K562 (cell line): Measurements from ENCODE around the gene NFATC2. TPM values are rescaled to one million over a fixed set of nuclear protein-coding genes. Genes with fewer than 3 reads are reported as not detected.

Experiments used
- HOMEZ ChIP-seq: fragments of 250-450 bp; sonication (Bioruptor Pico); IDR thresholded peaks from 2 replicates; pipeline ENCODE4 v1.4.0; 2020; ENCODE audit warnings: mild to moderate bottlenecking, moderate library complexity
- polyA plus RNA-seq, 8 experiments: library from polyadenylated mRNA; depleted of rRNA in 4 of 8; stranded (reverse) in 5 of 8; unstranded in 3 of 8; fragments of >200 nt; fragmentation: Nextera tagmentation in 2 of 8; fragmentation: Illumina TruSeq in 1 of 8; extraction: Ambion mirVana in 2 of 8; extraction: Trizol in 1 of 8; gene quantifications; 2 replicates each; pipeline versions ENCODE4 v1.2.1 to v1.2.3, GENCODE V29; 2011 to 2014; ENCODE audit warnings: inconsistent platforms in 1 of 8, missing spikeins in 1 of 8
- total RNA-seq, 7 experiments: library from RNA; depleted of rRNA in 6 of 7; stranded (reverse); fragments of >200 nt in 6 of 7; fragmentation: Illumina TruSeq in 2 of 7; extraction: Trizol in 2 of 7; gene quantifications; 2 replicates each; pipeline versions ENCODE4 v1.2.1 to v1.2.3, GENCODE V29; 2011 to 2021; ENCODE audit warnings: low replicate concordance in 1 of 7
- TF ChIP-seq, protein P1 (sequence below): fragments of 450-650 bp; IDR thresholded peaks from 2 replicates; pipeline ENCODE4 v1.6.1; 2016; ENCODE audit warnings: low read depth
- TF ChIP-seq, protein P2 (sequence below): fragments of 450-650 bp; IDR thresholded peaks from 2 replicates; pipeline ENCODE4 v1.6.1; 2018; ENCODE audit not compliant: partially characterized antibody
- TF ChIP-seq, protein P3 (sequence below): sonication (generic); formaldehyde crosslinking; IDR thresholded peaks from 2 replicates; pipeline ENCODE4 v1.8.0; 2022; ENCODE audit warnings: mild to moderate bottlenecking, missing genetic modification reagents

NFATC2 gene
- total and polyA plus RNA-seq, 9 of the 15 experiments (the other 6 are each of a cell fraction or from before 2014, with no cell fraction given) = 1.9 to 11.2 (median 3.0) TPM

- TF ChIP-seq, protein P1, sequence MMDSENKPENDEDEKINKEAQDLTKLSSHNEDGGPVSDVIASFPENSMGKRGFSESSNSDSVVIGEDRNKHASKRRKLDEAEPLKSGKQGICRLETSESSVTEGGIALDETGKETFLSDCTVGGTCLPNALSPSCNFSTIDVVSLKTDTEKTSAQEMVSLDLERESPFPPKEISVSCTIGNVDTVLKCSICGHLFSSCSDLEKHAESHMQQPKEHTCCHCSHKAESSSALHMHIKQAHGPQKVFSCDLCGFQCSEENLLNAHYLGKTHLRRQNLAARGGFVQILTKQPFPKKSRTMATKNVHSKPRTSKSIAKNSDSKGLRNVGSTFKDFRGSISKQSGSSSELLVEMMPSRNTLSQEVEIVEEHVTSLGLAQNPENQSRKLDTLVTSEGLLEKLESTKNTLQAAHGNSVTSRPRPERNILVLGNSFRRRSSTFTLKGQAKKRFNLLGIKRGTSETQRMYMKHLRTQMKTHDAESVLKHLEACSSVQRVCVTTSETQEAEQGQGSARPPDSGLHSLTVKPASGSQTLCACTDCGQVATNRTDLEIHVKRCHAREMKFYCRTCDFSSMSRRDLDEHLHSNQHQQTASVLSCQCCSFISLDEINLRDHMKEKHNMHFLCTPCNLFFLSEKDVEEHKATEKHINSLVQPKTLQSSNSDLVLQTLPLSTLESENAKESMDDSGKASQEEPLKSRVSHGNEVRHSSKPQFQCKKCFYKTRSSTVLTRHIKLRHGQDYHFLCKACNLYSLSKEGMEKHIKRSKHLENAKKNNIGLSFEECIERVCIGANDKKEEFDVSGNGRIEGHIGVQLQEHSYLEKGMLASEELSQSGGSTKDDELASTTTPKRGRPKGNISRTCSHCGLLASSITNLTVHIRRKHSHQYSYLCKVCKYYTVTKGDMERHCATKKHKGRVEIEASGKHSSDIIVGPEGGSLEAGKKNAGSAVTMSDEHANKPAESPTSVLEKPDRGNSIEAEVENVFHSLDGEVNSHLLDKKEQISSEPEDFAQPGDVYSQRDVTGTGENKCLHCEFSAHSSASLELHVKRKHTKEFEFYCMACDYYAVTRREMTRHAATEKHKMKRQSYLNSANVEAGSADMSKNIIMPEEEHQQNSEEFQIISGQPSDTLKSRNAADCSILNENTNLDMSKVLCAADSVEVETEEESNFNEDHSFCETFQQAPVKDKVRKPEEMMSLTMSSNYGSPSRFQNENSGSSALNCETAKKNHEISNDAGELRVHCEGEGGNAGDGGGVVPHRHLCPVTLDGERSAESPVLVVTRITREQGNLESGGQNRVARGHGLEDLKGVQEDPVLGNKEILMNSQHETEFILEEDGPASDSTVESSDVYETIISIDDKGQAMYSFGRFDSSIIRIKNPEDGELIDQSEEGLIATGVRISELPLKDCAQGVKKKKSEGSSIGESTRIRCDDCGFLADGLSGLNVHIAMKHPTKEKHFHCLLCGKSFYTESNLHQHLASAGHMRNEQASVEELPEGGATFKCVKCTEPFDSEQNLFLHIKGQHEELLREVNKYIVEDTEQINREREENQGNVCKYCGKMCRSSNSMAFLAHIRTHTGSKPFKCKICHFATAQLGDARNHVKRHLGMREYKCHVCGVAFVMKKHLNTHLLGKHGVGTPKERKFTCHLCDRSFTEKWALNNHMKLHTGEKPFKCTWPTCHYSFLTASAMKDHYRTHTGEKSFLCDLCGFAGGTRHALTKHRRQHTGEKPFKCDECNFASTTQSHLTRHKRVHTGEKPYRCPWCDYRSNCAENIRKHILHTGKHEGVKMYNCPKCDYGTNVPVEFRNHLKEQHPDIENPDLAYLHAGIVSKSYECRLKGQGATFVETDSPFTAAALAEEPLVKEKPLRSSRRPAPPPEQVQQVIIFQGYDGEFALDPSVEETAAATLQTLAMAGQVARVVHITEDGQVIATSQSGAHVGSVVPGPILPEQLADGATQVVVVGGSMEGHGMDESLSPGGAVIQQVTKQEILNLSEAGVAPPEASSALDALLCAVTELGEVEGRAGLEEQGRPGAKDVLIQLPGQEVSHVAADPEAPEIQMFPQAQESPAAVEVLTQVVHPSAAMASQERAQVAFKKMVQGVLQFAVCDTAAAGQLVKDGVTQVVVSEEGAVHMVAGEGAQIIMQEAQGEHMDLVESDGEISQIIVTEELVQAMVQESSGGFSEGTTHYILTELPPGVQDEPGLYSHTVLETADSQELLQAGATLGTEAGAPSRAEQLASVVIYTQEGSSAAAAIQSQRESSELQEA = no peak
- TF ChIP-seq HOMEZ (CRISPR knock-in tag) = no peak
- TF ChIP-seq, protein P2, sequence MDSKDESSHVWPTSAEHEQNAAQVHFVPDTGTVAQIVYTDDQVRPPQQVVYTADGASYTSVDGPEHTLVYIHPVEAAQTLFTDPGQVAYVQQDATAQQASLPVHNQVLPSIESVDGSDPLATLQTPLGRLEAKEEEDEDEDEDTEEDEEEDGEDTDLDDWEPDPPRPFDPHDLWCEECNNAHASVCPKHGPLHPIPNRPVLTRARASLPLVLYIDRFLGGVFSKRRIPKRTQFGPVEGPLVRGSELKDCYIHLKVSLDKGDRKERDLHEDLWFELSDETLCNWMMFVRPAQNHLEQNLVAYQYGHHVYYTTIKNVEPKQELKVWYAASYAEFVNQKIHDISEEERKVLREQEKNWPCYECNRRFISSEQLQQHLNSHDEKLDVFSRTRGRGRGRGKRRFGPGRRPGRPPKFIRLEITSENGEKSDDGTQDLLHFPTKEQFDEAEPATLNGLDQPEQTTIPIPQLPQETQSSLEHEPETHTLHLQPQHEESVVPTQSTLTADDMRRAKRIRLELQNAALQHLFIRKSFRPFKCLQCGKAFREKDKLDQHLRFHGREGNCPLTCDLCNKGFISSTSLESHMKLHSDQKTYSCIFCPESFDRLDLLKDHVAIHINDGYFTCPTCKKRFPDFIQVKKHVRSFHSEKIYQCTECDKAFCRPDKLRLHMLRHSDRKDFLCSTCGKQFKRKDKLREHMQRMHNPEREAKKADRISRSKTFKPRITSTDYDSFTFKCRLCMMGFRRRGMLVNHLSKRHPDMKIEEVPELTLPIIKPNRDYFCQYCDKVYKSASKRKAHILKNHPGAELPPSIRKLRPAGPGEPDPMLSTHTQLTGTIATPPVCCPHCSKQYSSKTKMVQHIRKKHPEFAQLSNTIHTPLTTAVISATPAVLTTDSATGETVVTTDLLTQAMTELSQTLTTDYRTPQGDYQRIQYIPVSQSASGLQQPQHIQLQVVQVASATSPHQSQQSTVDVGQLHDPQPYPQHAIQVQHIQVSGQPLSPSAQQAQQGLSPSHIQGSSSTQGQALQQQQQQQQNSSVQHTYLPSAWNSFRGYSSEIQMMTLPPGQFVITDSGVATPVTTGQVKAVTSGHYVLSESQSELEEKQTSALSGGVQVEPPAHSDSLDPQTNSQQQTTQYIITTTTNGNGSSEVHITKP = no peak
- TF ChIP-seq, protein P3, sequence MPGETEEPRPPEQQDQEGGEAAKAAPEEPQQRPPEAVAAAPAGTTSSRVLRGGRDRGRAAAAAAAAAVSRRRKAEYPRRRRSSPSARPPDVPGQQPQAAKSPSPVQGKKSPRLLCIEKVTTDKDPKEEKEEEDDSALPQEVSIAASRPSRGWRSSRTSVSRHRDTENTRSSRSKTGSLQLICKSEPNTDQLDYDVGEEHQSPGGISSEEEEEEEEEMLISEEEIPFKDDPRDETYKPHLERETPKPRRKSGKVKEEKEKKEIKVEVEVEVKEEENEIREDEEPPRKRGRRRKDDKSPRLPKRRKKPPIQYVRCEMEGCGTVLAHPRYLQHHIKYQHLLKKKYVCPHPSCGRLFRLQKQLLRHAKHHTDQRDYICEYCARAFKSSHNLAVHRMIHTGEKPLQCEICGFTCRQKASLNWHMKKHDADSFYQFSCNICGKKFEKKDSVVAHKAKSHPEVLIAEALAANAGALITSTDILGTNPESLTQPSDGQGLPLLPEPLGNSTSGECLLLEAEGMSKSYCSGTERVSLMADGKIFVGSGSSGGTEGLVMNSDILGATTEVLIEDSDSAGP (CRISPR knock-in tag) = no peak
Observed at GRCh38 chr20:51495291-51495690, 47.2 kb downstream of the NFATC2 start (continued).
